ENCODE data around the gene PXMP2.

DNA sequence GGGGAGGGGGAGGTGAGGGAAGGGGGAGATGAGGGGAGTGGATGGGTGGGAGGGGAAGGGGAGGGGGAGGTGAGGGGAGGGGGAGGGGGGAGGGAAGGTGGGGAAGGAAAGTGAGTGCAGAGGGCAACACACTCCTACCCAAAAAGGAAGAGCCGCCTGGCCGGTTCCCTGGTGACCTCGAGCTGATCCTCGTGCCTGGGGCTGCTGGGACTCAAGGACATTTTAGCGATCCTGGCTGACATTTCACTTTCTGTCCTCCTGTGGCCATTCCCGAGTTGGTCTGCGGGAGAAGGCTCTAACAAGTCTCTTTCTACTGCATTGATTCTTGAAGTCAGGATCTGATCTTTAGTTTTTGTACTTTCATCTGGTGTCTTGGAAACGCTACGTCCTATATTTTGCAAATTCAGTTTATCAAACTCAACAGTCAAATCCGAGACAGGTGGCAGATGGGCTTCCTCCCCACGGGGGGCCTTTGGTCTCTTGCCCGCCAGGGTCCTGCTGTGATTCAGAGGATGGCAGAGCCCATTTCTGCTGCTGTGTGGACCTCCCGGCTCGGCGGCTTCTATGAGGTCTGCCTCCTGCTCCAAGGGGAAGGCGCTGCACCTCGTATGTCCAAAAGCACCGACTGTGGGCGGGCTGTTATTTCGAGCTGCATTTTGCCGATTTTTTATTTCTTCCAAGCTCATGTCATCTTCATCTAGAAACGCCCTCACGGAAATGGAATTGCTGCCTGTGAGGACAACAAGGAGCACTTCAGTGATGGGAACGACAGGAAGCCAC, 42.3 kb downstream of the PXMP2 start:
- TF ChIP-seq EZH2 (IDR thresholded peaks at IDR 0.05; ENCODE audit: low read length), result no peak
- TF ChIP-seq, protein P1, sequence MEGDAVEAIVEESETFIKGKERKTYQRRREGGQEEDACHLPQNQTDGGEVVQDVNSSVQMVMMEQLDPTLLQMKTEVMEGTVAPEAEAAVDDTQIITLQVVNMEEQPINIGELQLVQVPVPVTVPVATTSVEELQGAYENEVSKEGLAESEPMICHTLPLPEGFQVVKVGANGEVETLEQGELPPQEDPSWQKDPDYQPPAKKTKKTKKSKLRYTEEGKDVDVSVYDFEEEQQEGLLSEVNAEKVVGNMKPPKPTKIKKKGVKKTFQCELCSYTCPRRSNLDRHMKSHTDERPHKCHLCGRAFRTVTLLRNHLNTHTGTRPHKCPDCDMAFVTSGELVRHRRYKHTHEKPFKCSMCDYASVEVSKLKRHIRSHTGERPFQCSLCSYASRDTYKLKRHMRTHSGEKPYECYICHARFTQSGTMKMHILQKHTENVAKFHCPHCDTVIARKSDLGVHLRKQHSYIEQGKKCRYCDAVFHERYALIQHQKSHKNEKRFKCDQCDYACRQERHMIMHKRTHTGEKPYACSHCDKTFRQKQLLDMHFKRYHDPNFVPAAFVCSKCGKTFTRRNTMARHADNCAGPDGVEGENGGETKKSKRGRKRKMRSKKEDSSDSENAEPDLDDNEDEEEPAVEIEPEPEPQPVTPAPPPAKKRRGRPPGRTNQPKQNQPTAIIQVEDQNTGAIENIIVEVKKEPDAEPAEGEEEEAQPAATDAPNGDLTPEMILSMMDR (optimal IDR thresholded peaks at IDR 0.05 in 1 of 3, IDR thresholded peaks at IDR 0.05 in 1 of 3, conservative IDR thresholded peaks at IDR 0.05 in 1 of 3; ENCODE audit: extremely low read depth in 1 of 3, insufficient read depth in 2 of 3, low read length in 3 of 3), result no peak
